ENCODE measurements around the gene RAD54L. TPM values are rescaled to one million over a fixed set of nuclear protein-coding genes. Genes with fewer than 3 reads are reported as not detected.
A peak's percentile ranks its signal among the peaks of the same experiment; 100 is the strongest.

The RAD54L gene
- total RNA-seq (10 to 100 TPM; 50.7 to 53.7 TPM), polyA plus RNA-seq (0.39 TPM)

DNA sequence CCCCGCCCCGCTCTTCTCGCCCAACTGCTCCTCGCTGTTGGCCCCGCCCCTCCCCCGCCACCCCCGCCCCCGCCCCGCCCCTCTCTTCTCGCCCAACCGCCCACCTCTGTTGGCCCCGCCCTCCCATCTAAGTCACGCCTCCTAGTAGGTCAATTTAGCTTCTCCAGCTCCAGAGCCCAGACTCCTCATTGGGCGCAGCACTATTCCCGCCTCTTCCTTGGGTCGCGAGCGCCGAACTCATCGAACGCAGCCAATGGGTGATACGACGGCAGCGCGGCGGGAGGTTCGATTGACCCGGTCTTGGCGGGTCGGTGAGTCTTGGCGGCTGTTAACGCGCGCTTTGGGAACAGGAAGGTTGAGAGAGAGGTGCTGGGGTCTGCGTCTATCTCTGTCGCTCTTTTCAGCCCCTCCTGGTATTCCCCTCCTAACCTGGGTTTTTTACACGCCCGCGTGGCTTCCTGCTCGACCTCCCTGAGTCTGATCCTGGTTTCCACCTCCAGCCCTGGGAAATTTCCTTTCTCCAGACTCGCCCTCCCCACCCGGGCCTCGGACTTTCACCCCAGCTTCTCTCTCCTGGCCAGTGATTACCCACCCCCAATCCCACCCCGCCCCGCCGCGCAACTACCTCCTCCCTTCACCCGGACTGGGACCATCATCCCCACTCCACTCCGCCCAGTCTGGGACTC, at the start of gene RAD54L:
Gene RAD54L (plus strand): TSS at position 328 of the 686 bp plus-strand sequence. CDS start 643 bp downstream, outside the sequence.
- Histone ChIP-seq H3K27me3 (ENCODE audit: insufficient read depth, low read length, poor library complexity, severe bottlenecking) (no peaks in the 10 kb centered on the region), H3K36me3 (ENCODE audit: insufficient read depth, low read length) (no peaks in the 10 kb centered on the region), H3K4me3 (ENCODE audit: low read length) (peak within 1 kb of the TSS; percentile 95), H3K9me3 (ENCODE audit: low read length) (no peaks in the 10 kb centered on the region), H3K27ac (ENCODE audit: low read depth, low read length) (peak within 1 kb of the TSS; percentile 74), H3K4me1 (ENCODE audit: insufficient read depth, low read length) (peaks cover 9% of the 10 kb centered on the region)
- DNase-seq = peak; percentile 93 to 98 (median 94)
- POLR2A ChIA-PET = interaction anchor here (0.9 to 1.6 kb wide), 4 partner anchors 49 to 944 kb away, joined by 3 to 8 read pairs (median 4); partner anchors contain the start of genes LRRC41, POMGNT1 and UQCRH
- CTCF ChIA-PET = interaction anchor here (0.6 to 4.4 kb wide), 6 partner anchors 24 to 184 kb away, joined by 3 to 31 read pairs (median 4); partner anchors contain the start of genes LRRC41, NSUN4 and UQCRH
- peaks cover 13 to 20% (median 17%) of the 10 kb centered on the region in 3 donors for H3K4me1 Mint-ChIP-seq
- H3K9me3 Mint-ChIP-seq = no peaks in the 10 kb centered on the region
- peak within 1 kb of the TSS; percentile 87 to 97 (median 93) for H3K4me3 Mint-ChIP-seq
- H3K27me3 Mint-ChIP-seq = no peaks in the 10 kb centered on the region
- peak within 1 kb of the TSS; percentile 74 to 93 (median 84) for H3K27ac Mint-ChIP-seq
- H3K36me3 Mint-ChIP-seq = peaks cover 0 to 2% (median 0%) of the 10 kb centered on the region in 3 donors

DNA sequence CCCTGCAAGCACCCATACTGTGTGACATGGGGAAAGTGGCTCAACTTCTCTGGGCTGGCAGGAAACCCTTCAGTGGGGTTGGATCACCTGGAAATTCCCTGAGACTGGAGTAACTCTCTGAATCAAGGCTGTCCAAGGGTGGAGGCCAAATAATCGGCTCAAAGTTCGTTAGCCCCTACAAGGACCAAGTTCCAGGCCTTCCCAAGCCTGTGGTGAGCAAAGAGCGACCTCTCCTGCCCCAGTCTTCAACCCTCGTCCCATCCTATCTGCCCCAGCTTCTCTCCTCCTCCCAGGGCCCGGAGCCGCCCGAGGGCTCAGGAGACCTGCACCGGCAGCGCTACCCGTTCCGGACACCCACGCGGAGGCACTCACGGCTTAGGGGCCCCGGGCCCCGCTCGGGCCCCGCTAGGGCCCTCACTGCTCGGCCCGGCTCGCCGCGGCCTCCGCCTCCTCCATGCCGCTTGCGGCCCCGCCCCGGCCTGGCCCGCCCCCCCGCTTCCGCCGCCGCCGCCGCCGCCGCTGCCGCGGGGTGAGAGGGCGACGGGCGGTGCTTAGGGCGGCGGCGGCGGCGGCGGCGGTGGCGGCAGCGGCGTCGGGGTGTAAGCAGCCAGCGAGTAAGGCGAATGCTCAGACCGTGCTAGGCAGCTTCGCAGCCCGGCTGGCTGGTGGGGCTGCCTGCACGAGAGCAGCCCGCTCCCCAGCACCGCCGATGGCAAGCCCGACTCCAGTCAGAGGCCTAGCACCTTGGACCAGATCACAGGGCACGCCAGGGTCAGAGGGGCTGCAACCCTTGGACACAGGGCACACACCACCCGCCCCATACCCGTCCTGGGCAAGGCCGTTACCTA, 49.4 kb upstream of the RAD54L start, which contains the start of gene POMGNT1:
Gene POMGNT1 (minus strand): TSS at position 471 of the 848 bp plus-strand sequence. CDS start 613 bp downstream, outside the sequence.
- H3K36me3 Mint-ChIP-seq = peaks cover 0 to 34% (median 5%) of the 10 kb centered on the region in 3 donors
- H3K27me3 ChIP-seq (ENCODE audit: insufficient read depth, low read length, poor library complexity, severe bottlenecking) = no peaks in the 10 kb centered on the region
- no peaks in the 10 kb centered on the region for H3K9me3 ChIP-seq (ENCODE audit: low read length)
- H3K4me1 Mint-ChIP-seq = peaks cover 25 to 37% (median 34%) of the 10 kb centered on the region in 3 donors
- peaks cover 0 to 2% of the 10 kb centered on the region in 2 donors for H3K27me3 Mint-ChIP-seq
- POLR2A ChIA-PET = interaction anchor here (1.7 kb wide), 1 partner anchor 49 kb away, joined by 5 read pairs; the partner anchor contains the start of gene RAD54L
- H3K4me3 ChIP-seq (ENCODE audit: low read length) = peak within 1 kb of the TSS; percentile 87
- peak; percentile 67 to 79 (median 72) for DNase-seq
- peaks cover 33% of the 10 kb centered on the region for H3K4me1 ChIP-seq (ENCODE audit: insufficient read depth, low read length)
- peak within 1 kb of the TSS; percentile 86 for H3K27ac ChIP-seq (ENCODE audit: low read depth, low read length)
- peak within 1 kb of the TSS in 7 of 8 donors; percentile 54 to 94 (median 84) for H3K27ac Mint-ChIP-seq
- CTCF ChIA-PET = interaction anchor here (0.9 to 1.4 kb wide), 3 partner anchors 23 to 47 kb away, joined by 3 to 8 read pairs (median 3); no protein-coding TSS in a partner anchor
- peaks cover 16% of the 10 kb centered on the region for H3K36me3 ChIP-seq (ENCODE audit: insufficient read depth, low read length)
- H3K4me3 Mint-ChIP-seq = peak within 1 kb of the TSS; percentile 82 to 92 (median 87)
- H3K9me3 Mint-ChIP-seq = no peaks in the 10 kb centered on the region

DNA sequence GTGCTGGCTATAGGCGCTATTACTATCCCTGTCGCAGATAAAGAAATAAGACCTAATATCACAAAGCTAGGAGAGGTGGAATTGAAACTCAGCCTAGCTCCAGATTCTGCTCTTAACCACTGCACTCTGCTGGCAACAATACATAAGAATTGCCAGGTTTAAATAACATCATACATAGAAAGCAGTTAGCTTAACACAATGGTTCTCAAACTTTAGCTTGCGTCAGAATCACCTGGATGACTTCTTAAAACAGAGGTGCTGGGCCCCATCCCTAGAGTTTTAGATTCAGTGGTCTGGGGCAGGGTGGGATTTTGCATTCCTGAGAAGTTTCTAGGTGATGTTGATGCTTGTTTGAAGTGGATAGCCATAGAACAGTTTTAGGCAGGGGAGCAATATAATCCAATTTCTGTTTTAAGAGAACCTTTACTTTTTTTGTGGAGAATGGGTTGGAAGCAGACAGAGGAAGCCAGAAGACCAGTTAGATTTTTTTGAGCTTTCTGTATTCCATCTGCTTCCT, 48.3 kb upstream of the RAD54L start:
- CTCF ChIA-PET = interaction anchor here (0.9 kb wide), 1 partner anchor 46 kb away, joined by 3 read pairs; no protein-coding TSS in a partner anchor

DNA sequence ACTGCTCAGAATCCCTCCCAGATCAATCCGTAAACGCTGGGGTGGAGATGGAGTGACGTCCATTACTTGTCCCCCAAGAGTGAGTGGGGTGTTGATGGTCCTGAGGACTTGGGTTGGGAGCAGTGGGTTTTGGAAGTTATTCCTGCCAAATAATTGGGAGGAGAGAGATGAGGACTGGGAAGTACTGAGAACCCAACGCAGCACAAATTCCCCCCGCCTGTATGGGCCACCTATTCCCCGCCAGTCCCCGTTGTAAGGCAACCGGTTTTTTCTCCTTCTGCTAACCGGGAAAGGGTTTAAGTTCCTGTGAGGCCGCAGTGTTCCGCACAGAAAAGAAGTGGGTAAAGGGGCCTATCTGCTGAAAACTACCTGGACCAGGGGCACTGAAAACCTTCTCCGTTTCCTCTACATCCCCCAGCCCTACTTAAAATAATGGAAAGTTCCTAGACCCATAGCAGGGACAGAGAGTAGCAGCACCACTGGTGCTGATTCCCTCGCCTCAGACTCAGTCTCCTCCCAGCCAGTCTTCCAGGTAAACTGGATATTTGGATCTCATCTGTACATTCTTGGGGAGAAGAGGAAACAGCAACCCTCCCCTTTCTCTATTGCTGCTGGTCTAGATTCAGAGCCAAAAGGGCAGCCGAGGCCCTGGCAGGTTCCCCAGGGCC, 43.7 kb upstream of the RAD54L start:
- H3K27me3 Mint-ChIP-seq = peaks cover 0 to 2% of the 10 kb centered on the region in 2 donors
- H3K4me1 ChIP-seq (ENCODE audit: insufficient read depth, low read length) = peaks cover 20% of the 10 kb centered on the region
- no peaks in the 10 kb centered on the region for H3K36me3 ChIP-seq (ENCODE audit: insufficient read depth, low read length)
- no peak overlapping the region for H3K27ac ChIP-seq (ENCODE audit: low read depth, low read length)
- H3K4me3 ChIP-seq (ENCODE audit: low read length) = peak overlapping the region; percentile 65
- ChIA-PET POLR2A (no interaction called here), CTCF (interaction anchor here (1.3 kb wide), 1 partner anchor 20 kb away, joined by 5 read pairs; no protein-coding TSS in a partner anchor)
- no peaks in the 10 kb centered on the region for H3K9me3 ChIP-seq (ENCODE audit: low read length)
- no peak for DNase-seq
- H3K36me3 Mint-ChIP-seq = no peaks in the 10 kb centered on the region
- no peaks in the 10 kb centered on the region for H3K27me3 ChIP-seq (ENCODE audit: insufficient read depth, low read length, poor library complexity, severe bottlenecking)
- no peaks in the 10 kb centered on the region for H3K9me3 Mint-ChIP-seq
- peaks cover 11 to 20% (median 13%) of the 10 kb centered on the region in 3 donors for H3K4me1 Mint-ChIP-seq
- peak overlapping the region in 2 of 8 donors; percentile 6 to 52 for H3K27ac Mint-ChIP-seq
- peak overlapping the region; percentile 28 to 85 (median 72) for H3K4me3 Mint-ChIP-seq

More for the DNA sequence above, 48.3 kb upstream of the RAD54L start:
- Mint-ChIP-seq H3K4me1 (peaks cover 26 to 46% (median 34%) of the 10 kb centered on the region in 3 donors), H3K27ac (peak overlapping the region in 4 of 8 donors; percentile 12 to 88 (median 69)), H3K27me3 (peaks cover 0 to 2% of the 10 kb centered on the region in 2 donors), H3K9me3 (no peaks in the 10 kb centered on the region), H3K4me3 (peak overlapping the region; percentile 52 to 87 (median 70)), H3K36me3 (peaks cover 0 to 23% (median 3%) of the 10 kb centered on the region in 3 donors)
- peaks cover 39% of the 10 kb centered on the region for H3K4me1 ChIP-seq (ENCODE audit: insufficient read depth, low read length)
- H3K27me3 ChIP-seq (ENCODE audit: insufficient read depth, low read length, poor library complexity, severe bottlenecking) = no peaks in the 10 kb centered on the region
- POLR2A ChIA-PET = interaction anchor here (1.7 kb wide), 1 partner anchor 48 kb away, joined by 5 read pairs; the partner anchor contains the start of gene RAD54L
- H3K36me3 ChIP-seq (ENCODE audit: insufficient read depth, low read length) = peaks cover 6% of the 10 kb centered on the region
- no peak for DNase-seq
- H3K27ac ChIP-seq (ENCODE audit: low read depth, low read length) = no peak overlapping the region
- H3K9me3 ChIP-seq (ENCODE audit: low read length) = no peaks in the 10 kb centered on the region
- H3K4me3 ChIP-seq (ENCODE audit: low read length) = no peak overlapping the region

DNA sequence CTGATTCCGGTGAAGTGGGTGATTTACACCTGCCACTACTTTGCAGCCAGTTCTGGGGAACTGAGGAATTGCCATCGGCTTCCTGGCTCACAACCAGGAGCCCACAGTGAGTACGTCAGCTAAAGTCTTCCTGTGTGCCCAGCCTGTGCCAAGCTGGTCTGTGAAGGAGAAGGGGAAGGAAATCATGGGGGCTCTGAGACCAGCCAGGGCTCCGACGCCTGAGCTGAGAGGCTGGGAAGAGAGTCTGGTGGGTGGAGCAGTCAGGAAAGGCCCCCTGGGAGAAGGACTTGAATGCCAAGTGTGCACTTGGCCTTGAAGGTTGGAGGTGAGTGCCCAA, 43.2 kb upstream of the RAD54L start:
- Histone ChIP-seq H3K27ac (ENCODE audit: low read depth, low read length) (no peak overlapping the region), H3K4me1 (ENCODE audit: insufficient read depth, low read length) (peaks cover 15% of the 10 kb centered on the region), H3K4me3 (ENCODE audit: low read length) (no peak overlapping the region), H3K9me3 (ENCODE audit: low read length) (no peaks in the 10 kb centered on the region), H3K27me3 (ENCODE audit: insufficient read depth, low read length, poor library complexity, severe bottlenecking) (no peaks in the 10 kb centered on the region), H3K36me3 (ENCODE audit: insufficient read depth, low read length) (no peaks in the 10 kb centered on the region)
- peaks cover 0 to 2% of the 10 kb centered on the region in 2 donors for H3K27me3 Mint-ChIP-seq
- peaks cover 6 to 17% (median 10%) of the 10 kb centered on the region in 3 donors for H3K4me1 Mint-ChIP-seq
- H3K4me3 Mint-ChIP-seq = peak overlapping the region in 5 of 7 donors; percentile 22 to 85 (median 72)
- H3K27ac Mint-ChIP-seq = no peak overlapping the region
- no peaks in the 10 kb centered on the region for H3K36me3 Mint-ChIP-seq
- ChIA-PET CTCF (interaction anchor here (1.3 to 1.4 kb wide), 2 partner anchors 19 kb away, joined by 5 to 7 read pairs; no protein-coding TSS in a partner anchor), POLR2A (no interaction called here)
- H3K9me3 Mint-ChIP-seq = no peaks in the 10 kb centered on the region
- DNase-seq = no peak

DNA sequence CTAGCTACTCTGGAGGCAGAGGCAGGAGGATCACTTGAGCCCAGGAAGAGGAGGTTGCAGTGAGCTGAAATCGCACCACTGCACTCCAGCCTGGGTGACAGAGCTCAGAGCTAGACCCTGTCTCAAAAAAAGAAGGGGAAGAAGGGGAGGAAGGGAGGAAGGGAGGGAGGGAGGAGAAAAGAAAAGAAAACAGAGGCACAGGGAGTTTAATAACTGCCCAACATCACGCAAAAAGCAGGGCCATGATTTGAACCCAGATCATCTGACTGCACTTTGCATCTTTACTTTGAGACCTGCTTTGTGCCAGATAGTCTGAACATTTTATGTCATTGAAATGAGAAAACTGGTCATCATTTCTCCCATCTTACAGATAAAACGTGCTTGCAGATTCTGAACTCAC, 42.4 kb upstream of the RAD54L start:
- H3K4me1 ChIP-seq (ENCODE audit: insufficient read depth, low read length) = peaks cover 12% of the 10 kb centered on the region
- H3K9me3 Mint-ChIP-seq = no peaks in the 10 kb centered on the region
- ChIA-PET POLR2A (no interaction called here), CTCF (interaction anchor here (1.4 kb wide), 1 partner anchor 19 kb away, joined by 7 read pairs; no protein-coding TSS in a partner anchor)
- H3K36me3 ChIP-seq (ENCODE audit: insufficient read depth, low read length) = no peaks in the 10 kb centered on the region
- no peaks in the 10 kb centered on the region for H3K9me3 ChIP-seq (ENCODE audit: low read length)
- no peak overlapping the region for H3K4me3 ChIP-seq (ENCODE audit: low read length)
- H3K27ac Mint-ChIP-seq = no peak overlapping the region
- H3K4me1 Mint-ChIP-seq = peaks cover 6 to 16% (median 8%) of the 10 kb centered on the region in 3 donors
- peak overlapping the region in 1 of 7 donors; percentile 50 for H3K4me3 Mint-ChIP-seq
- H3K27me3 ChIP-seq (ENCODE audit: insufficient read depth, low read length, poor library complexity, severe bottlenecking) = no peaks in the 10 kb centered on the region
- peaks cover 0 to 2% of the 10 kb centered on the region in 2 donors for H3K27me3 Mint-ChIP-seq
- no peaks in the 10 kb centered on the region for H3K36me3 Mint-ChIP-seq
- no peak overlapping the region for H3K27ac ChIP-seq (ENCODE audit: low read depth, low read length)
- DNase-seq = no peak

DNA sequence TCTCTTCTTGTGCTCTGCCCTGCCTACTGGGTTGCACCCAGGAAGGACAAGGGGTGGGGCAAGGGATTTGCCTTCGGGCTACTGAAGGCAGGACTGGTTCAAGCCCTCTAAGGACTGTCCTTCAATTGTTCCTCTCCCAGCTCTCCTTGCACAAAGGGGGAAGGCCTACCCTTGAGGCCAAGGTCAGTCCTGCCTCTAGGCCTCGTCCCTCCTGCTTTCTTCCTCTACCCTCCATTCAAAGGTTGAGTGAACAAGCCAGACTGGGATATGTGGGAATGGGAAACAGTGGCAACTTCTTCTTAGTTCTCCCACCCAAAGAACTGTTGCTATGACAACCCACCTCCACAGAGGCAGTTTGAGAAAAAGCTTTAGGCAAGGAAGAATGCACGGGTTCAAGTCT, 41.8 kb upstream of the RAD54L start:
- CTCF ChIA-PET = interaction anchor here (1.4 kb wide), 1 partner anchor 18 kb away, joined by 7 read pairs; no protein-coding TSS in a partner anchor
- H3K4me1 ChIP-seq (ENCODE audit: insufficient read depth, low read length) = peaks cover 12% of the 10 kb centered on the region
- no peak overlapping the region for H3K4me3 ChIP-seq (ENCODE audit: low read length)
- H3K36me3 ChIP-seq (ENCODE audit: insufficient read depth, low read length) = no peaks in the 10 kb centered on the region
- DNase-seq = peak in 1 of 5 donors; percentile 22
- Mint-ChIP-seq H3K4me3 (peak overlapping the region in 1 of 7 donors; percentile 50), H3K27me3 (no peaks in the 10 kb centered on the region), H3K27ac (no peak overlapping the region), H3K4me1 (peaks cover 6 to 16% (median 6%) of the 10 kb centered on the region in 3 donors), H3K9me3 (no peaks in the 10 kb centered on the region), H3K36me3 (no peaks in the 10 kb centered on the region)
- POLR2A ChIA-PET = no interaction called here
- no peak overlapping the region for H3K27ac ChIP-seq (ENCODE audit: low read depth, low read length)
- no peaks in the 10 kb centered on the region for H3K27me3 ChIP-seq (ENCODE audit: insufficient read depth, low read length, poor library complexity, severe bottlenecking)
- H3K9me3 ChIP-seq (ENCODE audit: low read length) = no peaks in the 10 kb centered on the region
